ENCODE measurements around the gene SUSD2. TPM values are rescaled to one million over a fixed set of nuclear protein-coding genes. Genes with fewer than 3 reads are reported as not detected.
A peak's percentile ranks its signal among the peaks of the same experiment; 100 is the strongest.

Gene SUSD2
- polyA plus RNA-seq, 1 of the 3 experiments (the other 2 are of a cell fraction) = 0.82 TPM

GRCh38 chr22:24186892-24187670, 5.8 kb downstream of the SUSD2 start:
- no peaks in the 10 kb centered on the region for H3K27me3 ChIP-seq (ENCODE audit: insufficient read depth)
- TF ChIP-seq TCF12 (IDR thresholded peaks at IDR 0.05) = no peak
- TF ChIP-seq FOSL2 (IDR thresholded peaks at IDR 0.05; ENCODE audit: borderline replicate concordance, low read depth) = no peak
- no peak for TF ChIP-seq PBX3 (IDR thresholded peaks at IDR 0.05)
- TF ChIP-seq YY1 (IDR thresholded peaks at IDR 0.05; ENCODE audit: low read depth) = no peak
- no peak for TF ChIP-seq TAF1 (IDR thresholded peaks at IDR 0.05; ENCODE audit: borderline replicate concordance, low read depth, low read length)
- no peak for TF ChIP-seq EP300 (IDR thresholded peaks at IDR 0.05; ENCODE audit: borderline replicate concordance in 1 of 2, low read depth in 1 of 2, low read length in 1 of 2)
- TF ChIP-seq NFIC (IDR thresholded peaks at IDR 0.05; ENCODE audit: borderline replicate concordance) = no peak
- TF ChIP-seq JUND (IDR thresholded peaks at IDR 0.05) = no peak
- TF ChIP-seq CTCF (IDR thresholded peaks at IDR 0.05) = no peak
- TF ChIP-seq ELF1 (IDR thresholded peaks at IDR 0.05) = no peak
- H4K20me1 ChIP-seq (ENCODE audit: insufficient read depth) = no peaks in the 10 kb centered on the region
- H3K9me2 ChIP-seq = no peaks in the 10 kb centered on the region
- H3K4me3 ChIP-seq (ENCODE audit: low read depth in 2 of 2, low read length in 1 of 2) = no peak overlapping the region
- H3K9me3 ChIP-seq = no peaks in the 10 kb centered on the region
- no peak overlapping the region for H3K4me2 ChIP-seq
- 79% methylated on average over 18 of the region's 34 CpGs for WGBS (ENCODE audit: low lambda C conversion rate)
- ChIA-PET CTCF (interaction anchor here (0.6 to 2.8 kb wide), 2 partner anchors 11 to 30 kb away, joined by 3 to 7 read pairs; no protein-coding TSS in a partner anchor), POLR2A (no interaction called here)
- no peaks in the 10 kb centered on the region for H3K79me2 ChIP-seq (ENCODE audit: insufficient read depth)
- H3K9ac ChIP-seq = no peak overlapping the region
- no peak overlapping the region for H3K27ac ChIP-seq (ENCODE audit: low read depth in 2 of 2, low read length in 1 of 2)
- H3F3A ChIP-seq (replicated peaks; ENCODE audit: insufficient read depth) = no peaks in the 10 kb centered on the region
- peaks cover 0 to 21% of the 10 kb centered on the region in 2 experiments; a peak in 1 of 4 replicates for H3K4me1 ChIP-seq (ENCODE audit: control insufficient read depth in 1 of 2, insufficient read depth in 2 of 2, low read depth in 1 of 2, low read length in 1 of 2)
- DNase-seq = peak; percentile 20
- no peak overlapping the region for H2AFZ ChIP-seq (ENCODE audit: low read depth)
- H3K36me3 ChIP-seq (replicated peaks in 1 of 2; ENCODE audit: control insufficient read depth in 1 of 2, insufficient read depth in 2 of 2, low read length in 1 of 2) = no peaks in the 10 kb centered on the region

- H3K36me3 ChIP-seq (replicated peaks in 1 of 2; ENCODE audit: control insufficient read depth in 1 of 2, insufficient read depth in 2 of 2, low read length in 1 of 2) = no peaks in the 10 kb centered on the region
- H4K20me1 ChIP-seq (ENCODE audit: insufficient read depth) = no peaks in the 10 kb centered on the region
- H3K27me3 ChIP-seq (ENCODE audit: insufficient read depth) = no peaks in the 10 kb centered on the region
- H2AFZ ChIP-seq (ENCODE audit: low read depth) = no peak overlapping the region
- CTCF ChIA-PET = interaction anchor here (0.6 to 2.4 kb wide), 2 partner anchors 31 to 53 kb away, joined by 3 to 10 read pairs; no protein-coding TSS in a partner anchor
- POLR2A ChIA-PET = no interaction called here
- peak; percentile 21 for DNase-seq
- H3K27ac ChIP-seq (ENCODE audit: low read depth in 2 of 2, low read length in 1 of 2) = no peak overlapping the region
- no peaks in the 10 kb centered on the region for H3F3A ChIP-seq (replicated peaks; ENCODE audit: insufficient read depth)
- no peaks in the 10 kb centered on the region for H3K79me2 ChIP-seq (ENCODE audit: insufficient read depth)
- no peak overlapping the region for H3K4me2 ChIP-seq
- H3K9ac ChIP-seq = no peak overlapping the region
- no peaks in the 10 kb centered on the region for H3K9me3 ChIP-seq
- no peak overlapping the region for H3K4me3 ChIP-seq (ENCODE audit: low read depth in 2 of 2, low read length in 1 of 2)
- no peaks in the 10 kb centered on the region for H3K9me2 ChIP-seq
- peaks cover 0 to 15% of the 10 kb centered on the region in 2 experiments; a peak in 1 of 4 replicates for H3K4me1 ChIP-seq (ENCODE audit: control insufficient read depth in 1 of 2, insufficient read depth in 2 of 2, low read depth in 1 of 2, low read length in 1 of 2)
- 76% methylated on average over 22 of the region's 37 CpGs for WGBS (ENCODE audit: low lambda C conversion rate)
- TF ChIP-seq CTCF (IDR thresholded peaks at IDR 0.05) = no peak
- TF ChIP-seq NFIC (IDR thresholded peaks at IDR 0.05; ENCODE audit: borderline replicate concordance) = no peak
- TF ChIP-seq SMC3 (IDR thresholded peaks at IDR 0.05; ENCODE audit: low read depth, low read length) = no peak
- TF ChIP-seq MEF2A (IDR thresholded peaks at IDR 0.05; ENCODE audit: borderline replicate concordance, low read depth) = no peak
- TF ChIP-seq POLR2AphosphoS5 (IDR thresholded peaks at IDR 0.05; ENCODE audit: low read depth, low read length) = no peak
- TF ChIP-seq TEAD4 (IDR thresholded peaks at IDR 0.05; ENCODE audit: borderline replicate concordance, insufficient read depth) = no peak
- TF ChIP-seq ELF1 (IDR thresholded peaks at IDR 0.05) = no peak
- TF ChIP-seq CHD2 (IDR thresholded peaks at IDR 0.05; ENCODE audit: low read length, partially characterized antibody) = no peak
- no peak for TF ChIP-seq GATA2 (CRISPR knock-in tag; IDR thresholded peaks at IDR 0.05)
- TF ChIP-seq RAD21 (IDR thresholded peaks at IDR 0.05; ENCODE audit: low read length) = no peak
These were observed 6.7 kb downstream of the SUSD2 start for GRCh38 chr22:24187731-24188644.

Data from SK-N-SH (cell line).